Lower leg skin (tissue), 3 donors: ENCODE data around the gene STAT6.

Source experiments
- CTCF ChIP-seq, 3 donors: fragments of 450-650 bp; IDR thresholded peaks; one replicate each; pipeline ENCODE4 v1.5.1; 2016; ENCODE audit warnings: antibody characterized with exemption in 3 of 3, mild to moderate bottlenecking in 3 of 3, moderate library complexity in 2 of 3
- POLR2A ChIP-seq, 2 donors: fragments of 450-650 bp; IDR thresholded peaks; one replicate each; pipeline ENCODE4 v1.6.1; 2016 to 2017; ENCODE audit warnings: antibody characterized with exemption in 2 of 2, mild to moderate bottlenecking in 1 of 2, moderate library complexity in 1 of 2

GRCh38 chr12:57131896-57132744 is 21.0 kb upstream of the STAT6 start:
- TF ChIP-seq POLR2A (IDR thresholded peaks at IDR 0.05) (no peak), CTCF (IDR thresholded peaks at IDR 0.05) (no peak)
